ENCODE results near the gene CNOT6.
"Not testable (repeated sequence)": the region's sequence is repeated elsewhere in the genome, so short reads cannot be mapped to it uniquely, and the experiment has no call there.

The CNOT6 gene

DNA sequence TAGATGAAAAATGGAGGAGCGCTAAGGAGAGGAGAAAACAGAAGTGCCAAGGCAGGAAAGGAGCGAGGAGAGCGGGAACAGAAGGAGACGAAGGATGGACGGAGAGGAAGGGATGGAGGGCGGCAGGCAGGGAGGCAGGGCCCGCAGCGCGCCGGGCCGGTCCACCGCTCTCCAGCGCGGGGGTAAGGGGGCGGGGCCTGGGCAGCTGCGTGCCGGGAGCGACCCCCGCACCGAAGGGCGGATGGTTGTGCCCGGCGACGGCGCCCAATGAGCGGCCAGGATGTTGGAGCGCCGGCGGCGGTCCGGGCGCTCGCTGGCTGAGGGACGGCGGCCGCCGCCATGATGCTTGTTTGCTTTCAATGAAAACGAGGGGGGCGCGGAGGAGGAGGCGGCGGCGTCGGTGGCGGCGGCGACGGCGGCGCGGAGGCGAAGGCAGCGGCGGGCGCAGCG, at the start of gene CNOT6:
CNOT6 (plus strand) TSS at position 320 of the 450 bp plus-strand sequence. CDS start 34,898 bp downstream, outside the sequence.
- peak; percentile 97 for DNase-seq (ENCODE audit: low read depth)

DNA sequence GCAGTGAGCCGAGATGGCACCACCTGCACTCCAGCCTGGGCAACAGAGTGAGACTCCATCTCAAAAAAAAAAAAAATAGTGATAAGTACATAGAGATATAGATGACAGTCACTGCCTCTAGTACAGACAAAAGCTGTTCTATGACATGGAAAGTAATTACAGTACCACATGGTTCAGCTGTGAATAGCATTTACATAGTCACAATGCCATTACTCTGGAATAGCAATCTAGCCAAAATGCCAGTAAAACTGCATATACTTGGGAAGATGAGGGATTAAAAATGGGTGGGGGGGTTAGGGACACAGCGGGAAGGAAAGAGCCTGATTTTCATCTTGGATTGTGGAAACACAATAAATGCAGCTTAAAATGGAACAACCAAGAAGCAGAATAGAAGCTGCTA, 39.4 kb upstream of the CNOT6 start:
- DNase-seq (ENCODE audit: low read depth) = no peak

DNA sequence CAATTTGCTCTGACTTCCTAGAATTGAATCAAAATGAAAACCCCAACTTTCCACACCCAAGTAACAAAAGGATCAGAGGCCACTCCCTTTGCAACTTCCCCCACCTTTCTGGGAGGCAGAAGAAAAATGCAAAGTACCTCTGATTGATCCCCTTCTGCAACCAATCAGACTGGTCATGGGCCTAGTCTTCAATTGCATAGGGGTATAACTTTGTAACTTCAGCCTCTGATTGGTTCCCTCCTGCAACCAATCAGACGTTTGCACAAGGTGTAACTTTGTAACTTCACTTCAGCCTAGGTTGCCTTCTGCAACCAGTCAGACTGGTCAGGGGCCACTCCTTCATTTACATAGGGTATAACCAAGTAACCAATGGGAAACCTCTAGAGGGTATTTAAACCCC, 38.3 kb upstream of the CNOT6 start:
- no peak for DNase-seq (ENCODE audit: low read depth)

DNA sequence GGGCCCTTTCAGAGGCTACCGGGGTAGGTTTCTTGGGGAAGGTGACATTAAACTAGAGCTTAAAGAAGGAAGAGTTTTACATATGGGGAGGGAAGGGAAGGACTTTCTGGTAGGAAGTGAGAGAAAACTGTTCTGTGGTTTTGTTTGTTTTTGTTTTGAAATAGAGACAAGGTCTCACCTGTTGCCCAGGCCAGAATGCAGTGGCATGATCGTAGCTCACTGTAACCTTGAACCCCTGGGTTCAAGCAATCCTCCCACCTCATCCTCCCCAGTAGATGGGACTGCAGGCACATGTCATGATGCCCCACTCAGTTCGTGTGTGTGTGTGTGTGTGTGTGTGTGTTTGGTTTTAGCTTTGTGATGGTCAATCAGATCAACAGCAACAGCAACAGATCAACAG, 37.4 kb upstream of the CNOT6 start:
- no peak for DNase-seq (ENCODE audit: low read depth)

DNA sequence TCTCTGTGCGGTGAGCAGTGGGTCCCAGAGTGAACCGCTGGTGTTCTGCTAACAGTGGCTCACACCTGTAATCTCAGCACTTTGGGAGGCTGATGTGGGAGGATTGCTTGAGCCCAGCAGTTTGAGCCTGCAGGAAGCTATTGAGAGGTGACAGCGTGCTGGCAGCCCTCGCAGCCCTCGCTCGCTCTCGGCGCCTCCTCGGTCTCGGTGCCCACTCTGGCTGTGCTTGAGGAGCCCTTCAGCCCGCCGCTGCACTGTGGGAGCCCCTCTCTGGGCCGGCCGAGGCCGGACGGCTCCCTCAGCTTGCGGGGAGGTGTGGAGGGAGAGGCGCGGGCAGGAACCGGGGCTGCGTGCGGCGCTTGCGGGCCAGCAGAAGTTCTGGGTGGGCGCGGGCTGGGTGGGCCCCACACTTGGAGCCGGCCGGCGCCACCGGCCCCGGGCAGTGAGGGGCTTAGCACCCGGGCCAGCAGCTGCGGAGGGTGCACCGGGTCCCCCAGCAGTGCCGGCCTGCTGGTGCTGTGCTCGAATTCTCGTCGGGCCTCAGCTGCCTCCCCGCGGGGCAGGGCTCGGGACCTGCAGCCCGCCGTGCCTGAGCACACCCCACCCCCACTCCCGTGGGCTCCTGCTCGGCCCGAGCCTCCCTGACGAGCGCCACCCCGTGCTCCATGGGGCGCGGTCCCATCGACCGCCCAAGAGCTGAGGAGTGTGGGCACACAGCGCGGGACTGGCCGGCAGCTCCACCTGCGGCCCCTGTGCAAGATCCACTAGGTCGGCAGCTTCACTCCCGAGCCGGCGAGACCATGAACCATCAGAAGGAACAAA, 35.1 kb upstream of the CNOT6 start:
- not testable (repeated sequence) for DNase-seq (ENCODE audit: low read depth)

DNA sequence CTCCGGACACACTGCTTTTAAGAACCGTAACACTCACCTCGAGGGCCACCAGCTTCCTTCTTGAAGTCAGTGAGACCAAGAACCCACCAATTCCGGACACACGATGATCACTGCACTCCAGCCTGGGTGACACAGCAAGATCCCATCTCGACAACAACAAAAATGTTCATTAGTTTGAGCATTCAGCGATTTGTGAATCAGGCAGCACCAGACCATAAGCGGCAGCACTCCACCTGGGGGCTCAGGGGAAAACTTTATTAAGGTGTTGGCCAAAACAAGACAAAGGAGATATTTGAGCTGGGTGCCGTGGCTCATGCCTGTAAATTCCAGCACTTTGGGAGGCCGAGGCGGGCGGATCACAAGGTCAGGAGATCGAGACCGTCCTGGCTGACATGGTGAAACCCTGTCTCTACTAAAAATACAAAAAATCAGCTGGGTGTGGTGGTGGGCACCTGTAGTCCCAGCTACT, 34.5 kb upstream of the CNOT6 start:
- not testable (repeated sequence) for DNase-seq (ENCODE audit: low read depth)

DNA sequence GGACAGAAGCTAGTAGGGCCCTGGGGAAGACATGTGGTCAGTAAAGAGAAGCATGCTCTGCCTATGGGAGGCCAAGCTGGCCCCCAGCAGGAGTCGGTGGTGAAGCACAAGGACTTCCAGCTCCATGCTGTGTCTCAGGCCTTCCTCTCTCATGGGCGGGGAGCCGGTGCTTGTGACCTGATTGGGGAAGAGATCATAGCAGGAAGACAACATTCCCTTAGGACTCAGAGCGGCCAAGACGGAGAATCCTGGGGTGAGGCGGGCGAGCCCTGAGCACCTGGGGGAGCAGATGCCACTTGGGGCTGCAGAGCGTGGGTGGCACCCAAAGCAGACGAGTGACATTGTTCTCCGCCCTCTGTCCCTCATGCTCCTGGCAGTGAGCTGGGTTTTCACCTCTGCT, 33.3 kb upstream of the CNOT6 start:
- DNase-seq (ENCODE audit: low read depth) = no peak

DNA sequence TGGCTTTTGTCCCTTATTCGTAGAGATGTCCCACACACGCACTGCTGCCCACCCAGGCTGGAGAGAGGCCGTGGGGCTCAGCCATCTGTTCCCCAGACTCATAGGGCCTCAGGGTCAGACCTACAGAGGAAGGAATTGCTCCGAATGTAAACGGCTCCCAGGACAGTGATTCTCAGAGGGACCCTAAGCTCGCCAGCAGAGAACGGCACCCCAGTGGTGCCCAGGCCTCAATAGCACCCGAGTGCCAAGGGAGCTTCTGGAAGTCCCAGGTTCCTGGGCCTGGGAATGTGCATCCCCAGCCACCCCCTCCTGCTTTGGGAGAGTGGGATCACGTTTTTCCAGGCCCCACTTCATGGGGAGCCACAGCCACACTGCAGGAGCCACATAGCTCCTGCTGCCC, 32.9 kb upstream of the CNOT6 start:
- DNase-seq (ENCODE audit: low read depth) = no peak

DNA sequence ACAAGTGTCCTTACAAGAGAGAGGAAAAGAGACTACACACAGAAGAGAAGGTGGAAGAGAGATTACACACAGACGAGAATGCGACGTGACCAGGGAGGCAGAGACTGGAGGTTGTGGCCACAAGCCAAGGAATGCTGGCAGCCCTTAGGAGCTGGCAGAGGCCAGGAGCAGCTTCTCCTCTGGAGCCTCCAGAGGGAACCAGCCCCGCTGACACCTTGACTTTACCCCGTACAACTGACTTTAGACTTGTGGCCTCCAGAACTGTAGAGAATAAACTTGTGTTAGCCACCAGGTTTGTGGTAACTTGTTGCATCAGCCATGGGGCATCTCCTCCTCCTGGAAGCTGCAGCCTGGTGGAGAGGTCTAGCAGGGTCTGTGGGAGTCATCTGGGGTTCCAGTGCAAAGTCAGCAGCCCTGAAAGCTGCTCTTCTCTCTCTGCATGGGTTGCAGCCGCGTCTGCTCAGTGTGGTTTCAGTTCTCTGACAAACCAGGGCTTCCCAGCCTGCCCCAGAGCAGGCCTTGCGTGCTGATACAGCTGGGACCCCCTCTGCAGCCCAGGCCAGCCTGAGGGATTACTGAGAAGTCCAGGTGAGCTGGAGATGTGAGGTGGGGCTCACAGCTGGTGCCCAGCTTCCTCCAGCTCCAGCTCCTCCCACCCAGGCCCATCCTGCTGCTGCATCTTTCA, 30.8 kb upstream of the CNOT6 start:
- DNase-seq (ENCODE audit: low read depth) = no peak

DNA sequence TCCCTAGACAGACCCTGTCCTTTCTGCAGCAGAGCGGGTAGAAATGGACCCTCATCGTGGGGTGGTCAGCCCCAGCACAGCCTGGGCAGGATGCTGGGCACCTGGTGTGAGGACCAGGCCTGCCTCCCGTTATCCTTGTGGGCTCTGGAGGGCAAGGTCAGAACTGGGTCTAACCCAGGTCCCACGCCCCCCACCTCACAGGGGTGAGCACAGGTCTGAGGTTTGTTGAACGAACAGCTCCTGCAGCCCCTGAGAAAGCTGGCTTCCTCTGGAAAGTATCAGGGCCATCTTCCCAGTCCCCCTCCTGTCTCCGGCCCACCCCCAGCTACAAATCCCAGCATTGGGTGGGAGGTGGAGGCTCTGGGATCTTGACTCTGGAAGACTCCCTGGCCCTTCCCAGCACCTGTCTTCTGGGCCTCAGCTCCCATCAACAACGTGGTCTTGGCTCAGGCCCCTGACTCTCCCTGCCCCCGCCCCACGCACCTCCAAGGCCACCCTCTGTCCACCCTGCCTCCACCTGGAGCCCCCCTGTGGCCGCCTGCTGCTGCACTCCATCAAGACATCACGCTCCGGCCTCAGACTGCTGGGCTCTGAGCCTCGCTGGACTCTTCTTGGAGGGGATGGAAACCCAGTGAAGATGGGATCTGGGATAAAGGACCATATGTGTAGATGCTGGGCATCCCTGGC, 30.1 kb upstream of the CNOT6 start:
- DNase-seq (ENCODE audit: low read depth) = no peak

DNA sequence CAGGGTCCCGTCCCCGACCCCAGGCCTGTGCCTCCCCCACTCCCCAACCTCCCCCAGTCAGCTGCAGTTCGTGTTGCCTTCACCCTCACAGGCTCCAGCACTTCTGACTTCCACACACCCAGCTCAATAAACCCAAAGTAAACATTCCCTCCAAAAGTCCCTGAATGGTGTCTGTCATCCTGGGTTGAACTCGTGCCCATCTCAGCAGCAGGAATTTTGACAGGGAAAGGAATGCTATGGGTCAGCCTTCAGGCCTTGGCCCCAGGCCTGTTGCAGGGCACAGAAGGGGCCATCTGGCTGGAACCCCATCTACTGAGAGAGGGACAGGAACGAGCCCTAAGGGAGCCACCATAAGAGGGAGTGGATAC, 29.6 kb upstream of the CNOT6 start:
- DNase-seq (ENCODE audit: low read depth) = no peak

DNA sequence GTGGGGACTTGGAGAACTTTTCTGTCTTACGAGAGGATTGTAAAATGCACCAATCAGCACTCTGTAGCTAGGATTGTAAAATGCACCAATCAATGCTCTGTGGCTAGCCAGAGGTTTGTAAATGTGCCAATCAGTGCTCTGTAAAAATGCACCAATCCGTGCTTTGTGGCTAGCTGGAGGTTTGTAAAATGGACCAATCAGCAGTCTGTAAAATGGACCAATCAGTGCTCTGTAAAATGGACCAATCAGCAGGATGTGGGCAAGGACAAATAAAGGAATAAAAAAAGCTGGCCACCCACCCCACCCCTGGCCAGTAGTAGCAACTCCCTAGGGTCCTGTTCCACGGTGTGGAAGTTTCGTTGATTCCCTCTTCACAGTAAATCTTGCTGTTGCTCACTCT, 29.1 kb upstream of the CNOT6 start:
- DNase-seq (ENCODE audit: low read depth) = not testable (repeated sequence)

DNA sequence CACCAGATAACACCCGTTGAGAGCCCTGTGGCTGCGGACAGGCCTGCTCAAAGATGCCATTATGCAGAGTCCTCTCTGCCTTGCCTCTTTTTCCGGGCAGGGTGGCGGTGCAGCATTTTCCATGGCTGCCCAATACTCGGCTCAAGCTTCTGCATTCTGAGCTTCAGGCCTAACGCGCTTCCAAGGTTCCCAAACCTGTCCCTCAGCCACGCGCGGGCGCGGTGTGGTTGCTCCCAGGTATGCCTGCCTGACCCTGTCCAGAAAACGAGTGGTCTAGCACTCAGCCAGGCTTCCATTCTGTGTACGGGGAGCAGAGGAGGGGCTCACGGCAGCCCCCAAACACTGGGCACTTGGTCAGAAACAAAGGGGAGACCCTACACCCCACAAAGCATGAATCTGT, 27.9 kb upstream of the CNOT6 start:
- no peak for DNase-seq (ENCODE audit: low read depth)

DNA sequence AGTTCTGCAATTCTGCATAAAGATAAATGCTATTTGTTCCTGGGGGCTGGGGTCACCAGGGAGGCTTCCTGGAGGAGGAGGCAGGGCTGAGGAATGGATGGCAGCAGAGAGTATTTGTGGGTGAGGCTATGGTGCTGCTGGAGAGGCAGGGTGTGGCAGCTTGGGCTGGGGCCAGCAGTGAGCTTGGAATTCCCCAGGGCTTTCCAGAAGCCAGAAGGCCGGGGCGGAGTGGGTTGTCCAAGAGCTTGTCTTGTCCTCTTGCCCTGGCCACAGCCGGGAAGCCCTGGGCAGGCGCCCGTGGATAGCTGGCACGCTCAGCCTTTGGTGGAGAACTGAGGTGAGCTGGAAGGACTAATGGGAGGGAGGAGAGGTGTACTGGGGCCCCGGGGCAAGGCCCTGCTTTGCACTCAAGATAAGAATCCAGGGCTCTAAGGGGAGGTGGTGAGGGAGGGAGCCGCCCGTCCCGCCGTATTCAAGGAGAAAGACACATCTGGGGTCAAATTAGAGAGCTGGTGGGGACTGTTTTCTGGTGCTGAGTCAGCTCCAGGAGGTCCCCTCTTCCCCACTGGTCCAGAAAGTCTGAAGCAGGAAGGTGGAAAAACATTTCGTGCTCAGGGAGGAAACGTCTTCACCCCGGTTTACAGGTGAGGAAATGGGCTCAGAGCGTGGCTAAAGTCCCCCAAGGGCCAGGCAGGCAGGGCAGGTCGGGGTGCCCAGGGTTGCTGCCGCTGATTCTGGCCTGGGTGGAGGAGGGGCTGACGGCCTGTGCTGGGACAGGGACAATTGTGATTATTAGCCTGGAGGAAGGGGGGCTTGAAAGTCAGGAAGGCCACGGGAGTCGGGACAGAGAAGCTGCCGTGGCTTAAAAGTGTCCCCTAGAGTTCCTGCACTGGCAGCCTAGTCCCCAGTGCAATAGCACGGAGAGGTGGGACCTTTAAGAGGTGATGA, 26.9 kb upstream of the CNOT6 start:
- DNase-seq (ENCODE audit: low read depth) = no peak

DNA sequence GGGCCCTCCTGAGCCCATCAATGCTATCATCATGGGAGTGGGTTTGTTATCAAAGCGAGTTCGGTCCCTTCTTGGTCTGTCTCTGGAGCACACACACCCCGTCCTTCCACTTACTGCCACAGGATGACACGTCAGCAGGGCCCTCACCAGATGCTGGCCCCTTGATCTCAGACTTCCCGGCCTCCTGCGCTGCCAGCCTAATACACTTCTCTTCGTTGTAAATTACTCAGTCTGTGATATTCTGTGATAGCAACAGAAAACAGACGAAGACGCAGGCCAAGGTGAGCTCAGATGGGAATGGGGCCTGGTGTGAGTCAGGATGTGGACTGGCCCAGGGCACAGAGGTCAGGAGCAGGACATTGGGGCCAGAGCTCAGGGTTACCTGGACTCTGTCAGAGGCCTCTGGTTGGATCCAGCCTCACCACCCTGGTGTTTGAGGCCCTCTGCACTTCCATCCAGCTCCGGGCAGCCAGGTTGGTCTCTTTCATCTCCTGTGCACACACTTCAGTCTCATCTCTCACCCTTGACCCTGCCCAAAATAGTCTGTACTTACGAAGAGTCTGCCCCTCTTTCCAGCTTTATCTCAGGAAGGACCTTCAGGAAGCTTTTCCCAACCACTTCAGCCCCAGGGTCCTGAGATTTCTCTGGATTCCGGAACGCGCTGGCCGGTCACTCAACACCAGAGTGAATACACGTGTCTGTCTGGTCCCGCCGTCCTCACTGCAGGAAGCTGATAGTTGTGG, 26.0 kb upstream of the CNOT6 start:
- DNase-seq (ENCODE audit: low read depth) = no peak

DNA sequence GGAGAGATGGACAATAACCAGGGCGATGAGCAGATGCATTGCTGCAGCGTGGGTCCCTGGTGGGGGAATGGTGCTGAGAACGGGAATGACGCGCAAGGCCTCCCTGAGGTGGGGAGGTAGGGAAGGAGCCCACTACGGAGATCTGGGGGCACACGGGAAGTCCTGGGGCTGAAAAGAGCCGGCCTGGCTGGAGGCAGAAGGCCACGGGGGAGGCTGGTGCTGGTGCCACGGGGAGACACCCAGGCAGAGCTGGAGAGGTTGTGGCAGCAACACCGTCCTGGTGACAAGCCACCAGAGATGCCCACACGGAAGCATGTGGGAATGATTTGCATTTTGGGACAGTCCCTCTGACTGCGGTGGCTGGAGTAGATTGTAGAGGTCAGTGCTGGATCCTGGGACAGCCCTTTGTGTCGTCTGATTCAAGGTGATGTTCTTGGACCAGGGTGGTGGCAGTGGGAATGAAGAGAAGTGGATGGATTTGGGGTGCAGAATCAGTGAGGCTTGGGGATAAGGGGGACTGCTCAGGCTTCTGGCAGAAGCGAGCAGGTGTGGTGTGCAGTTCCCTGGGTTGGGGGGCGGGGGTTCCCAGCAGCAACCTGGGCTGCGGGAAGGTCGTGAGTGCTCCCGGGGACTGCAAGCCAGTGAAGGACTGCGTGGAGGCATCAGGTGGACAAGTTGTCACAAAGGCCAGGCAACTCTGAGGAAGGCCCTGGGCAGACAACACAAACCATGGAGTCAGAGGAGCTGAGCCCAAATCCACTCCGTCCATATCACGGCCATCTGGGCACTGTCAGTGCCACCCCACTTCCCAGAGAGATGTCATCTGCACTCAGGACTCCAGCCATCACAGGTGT, 25.2 kb upstream of the CNOT6 start:
- no peak for DNase-seq (ENCODE audit: low read depth)

DNA sequence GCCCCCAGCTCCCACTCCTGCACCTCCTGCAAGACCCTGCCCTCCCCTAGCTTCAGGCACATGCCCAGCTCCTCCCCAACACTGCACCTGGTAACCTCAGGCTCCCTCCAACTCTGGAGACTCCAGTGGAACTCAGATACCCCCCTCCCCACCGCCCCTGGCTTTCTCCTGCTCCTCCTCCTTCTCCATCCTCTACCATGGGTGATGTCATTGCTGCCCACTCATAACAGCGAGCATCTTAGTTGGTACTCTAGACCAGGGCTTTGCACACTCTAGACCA, 24.7 kb upstream of the CNOT6 start:
- DNase-seq (ENCODE audit: low read depth) = no peak

DNA sequence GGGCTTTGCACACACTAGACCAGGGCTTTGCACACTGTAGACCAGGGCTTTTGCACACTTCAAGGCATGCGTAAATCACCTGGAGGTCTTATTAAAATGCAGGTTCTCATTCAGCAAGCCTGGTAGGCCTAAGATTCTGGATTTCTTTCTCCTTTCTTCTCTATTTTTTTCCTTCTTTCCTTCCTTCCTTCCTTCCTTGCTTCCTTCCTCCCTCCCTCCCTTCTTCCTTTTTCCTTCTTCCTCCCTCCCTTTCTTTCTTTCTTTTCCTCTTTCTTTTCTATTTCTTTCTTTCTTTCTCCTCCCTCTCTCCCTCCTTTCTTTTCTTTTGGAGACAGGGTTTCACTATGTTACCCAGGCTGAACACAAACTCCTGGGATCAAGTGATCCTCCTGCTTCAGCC, 24.3 kb upstream of the CNOT6 start:
- DNase-seq (ENCODE audit: low read depth) = no peak

DNA sequence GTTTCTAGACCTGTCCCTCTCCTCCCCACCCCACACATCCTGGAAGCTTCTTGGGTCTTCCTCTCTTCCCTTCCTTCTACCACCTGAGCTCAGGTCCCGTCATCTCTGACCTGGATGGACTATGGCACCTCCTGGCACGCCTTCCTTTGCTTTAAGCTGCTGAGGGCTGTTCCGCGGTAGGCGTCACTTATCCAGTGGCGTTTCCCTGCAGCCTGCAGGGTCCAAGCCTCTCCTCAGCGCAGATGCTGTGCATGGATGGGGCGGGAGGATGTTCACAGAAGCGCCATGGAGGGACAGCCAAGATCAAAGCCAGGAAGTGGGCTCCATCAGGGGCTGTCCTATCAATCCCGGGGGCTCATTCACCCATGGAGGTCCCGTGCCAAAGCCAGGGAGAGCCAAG, 23.8 kb upstream of the CNOT6 start:
- DNase-seq (ENCODE audit: low read depth) = no peak

DNA sequence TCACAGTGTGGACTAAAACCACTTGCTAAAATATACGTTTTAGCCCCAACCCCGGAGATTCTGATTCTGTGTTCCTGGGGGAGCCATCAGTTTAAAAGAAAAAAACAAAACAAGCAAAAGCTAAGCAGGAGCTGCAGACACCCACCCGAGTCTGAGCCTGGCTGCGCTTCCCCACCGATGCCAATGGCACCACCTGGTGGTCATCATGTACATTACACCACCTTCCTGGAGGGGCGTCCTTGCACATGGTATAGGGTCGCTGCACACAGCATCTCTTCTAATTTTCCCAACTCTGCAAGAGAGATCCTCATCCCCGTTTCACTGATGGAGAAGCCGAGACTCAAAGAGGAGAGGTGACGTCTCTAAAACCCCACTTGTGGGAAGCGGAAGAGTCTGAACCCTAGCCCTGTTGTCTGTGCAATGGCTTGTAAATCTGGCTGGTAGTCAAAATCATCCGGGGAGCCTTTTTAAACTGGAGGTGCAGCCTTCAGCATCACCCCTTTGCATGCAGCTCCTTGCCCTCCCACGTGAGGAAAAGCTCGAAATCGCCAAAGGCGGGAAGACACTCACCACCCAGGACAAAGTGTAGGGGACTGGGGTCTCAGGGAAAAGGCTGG, 23.1 kb upstream of the CNOT6 start:
- DNase-seq (ENCODE audit: low read depth) = peak; percentile 55

Measured in fibroblast of gingiva (primary cell).